NT2/D1 (cell line): ENCODE measurements around the gene KIF12.

Experiments
- DNase-seq: peaks from one replicate; pipeline ENCODE4 v3.0.0-alpha.2; 2011; ENCODE audit warnings: low read depth, low spot score
- H3K27me3 ChIP-seq: 2 replicates; pipeline ENCODE4 v1.6.0; 2011; ENCODE audit warnings: mild to moderate bottlenecking; ENCODE audit not compliant: insufficient read length, insufficient read depth
- H3K36me3 ChIP-seq: 2 replicates; pipeline ENCODE4 v1.6.1; 2011; ENCODE audit warnings: mild to moderate bottlenecking, low read length, mixed read lengths; ENCODE audit not compliant: insufficient read depth, insufficient read length
- H3K4me1 ChIP-seq: 2 replicates; pipeline ENCODE4 v1.5.1; 2011; ENCODE audit not compliant: insufficient read depth, insufficient read length
- H3K4me3 ChIP-seq: 2 replicates; pipeline ENCODE4 v1.5.1; 2011; ENCODE audit warnings: low read depth; ENCODE audit not compliant: insufficient read length
- H3K9ac ChIP-seq: 2 replicates; pipeline ENCODE4 v1.6.0; 2011; ENCODE audit warnings: low read depth; ENCODE audit not compliant: insufficient read length
- H3K9me3 ChIP-seq: 2 replicates; pipeline ENCODE4 v1.5.1; 2011; ENCODE audit warnings: mild to moderate bottlenecking, low read length; ENCODE audit not compliant: insufficient read depth
- SUZ12 ChIP-seq: IDR thresholded peaks from 2 replicates; pipeline ENCODE4 v1.6.1; 2011; ENCODE audit not compliant: insufficient read length, insufficient read depth; ENCODE audit errors: extremely low read depth
- YY1 ChIP-seq: IDR thresholded peaks from 2 replicates; pipeline ENCODE4 v1.6.1; 2011; ENCODE audit not compliant: insufficient read length, insufficient read depth
- ZNF274 ChIP-seq: IDR thresholded peaks from 2 replicates; pipeline ENCODE4 v1.6.1; 2011; ENCODE audit warnings: mild to moderate bottlenecking, low read depth, low read length

Gene KIF12

GRCh38 chr9:114090798-114091197 lies 8.3 kb downstream of the KIF12 start:
- no peaks in the 10 kb centered on the region for H3K36me3 ChIP-seq
- no peak overlapping the region for H3K4me3 ChIP-seq
- TF ChIP-seq SUZ12 (no peak), ZNF274 (no peak)
- H3K4me1 ChIP-seq = no peaks in the 10 kb centered on the region
- no peaks in the 10 kb centered on the region for H3K27me3 ChIP-seq
- no peak overlapping the region for H3K9ac ChIP-seq
- H3K9me3 ChIP-seq = no peaks in the 10 kb centered on the region
- DNase-seq = no peak

GRCh38 chr9:114089206-114089840 lies 9.8 kb downstream of the KIF12 start:
- no peak for DNase-seq
- no peaks in the 10 kb centered on the region for H3K4me1 ChIP-seq
- no peaks in the 10 kb centered on the region for H3K36me3 ChIP-seq
- TF ChIP-seq ZNF274 (no peak), SUZ12 (no peak), YY1 (no peak)
- H3K9me3 ChIP-seq = no peaks in the 10 kb centered on the region
- H3K9ac ChIP-seq = no peak overlapping the region
- H3K27me3 ChIP-seq = no peaks in the 10 kb centered on the region
- no peak overlapping the region for H3K4me3 ChIP-seq

- Histone ChIP-seq H3K27me3 (no peaks in the 10 kb centered on the region), H3K4me1 (no peaks in the 10 kb centered on the region), H3K36me3 (no peaks in the 10 kb centered on the region), H3K9ac (no peak overlapping the region), H3K4me3 (no peak overlapping the region), H3K9me3 (no peaks in the 10 kb centered on the region)
- TF ChIP-seq YY1 = no peak
- no peak for TF ChIP-seq SUZ12
- TF ChIP-seq ZNF274 = no peak
- no peak for DNase-seq
Measured at GRCh38 chr9:114088571-114089170, 10.4 kb downstream of the KIF12 start.

GRCh38 chr9:114087721-114088120 lies 11.4 kb downstream of the KIF12 start:
- H3K27me3 ChIP-seq = no peaks in the 10 kb centered on the region
- no peaks in the 10 kb centered on the region for H3K9me3 ChIP-seq
- H3K9ac ChIP-seq = no peak overlapping the region
- no peak for DNase-seq
- TF ChIP-seq ZNF274 (no peak), SUZ12 (no peak), YY1 (no peak)
- H3K36me3 ChIP-seq = no peaks in the 10 kb centered on the region
- H3K4me3 ChIP-seq = no peak overlapping the region
- no peaks in the 10 kb centered on the region for H3K4me1 ChIP-seq

- Histone ChIP-seq H3K36me3 (no peaks in the 10 kb centered on the region), H3K9ac (no peak overlapping the region), H3K9me3 (no peaks in the 10 kb centered on the region), H3K4me1 (no peaks in the 10 kb centered on the region), H3K4me3 (no peak overlapping the region), H3K27me3 (peaks cover 6% of the 10 kb centered on the region)
- TF ChIP-seq ZNF274 (no peak), SUZ12 (no peak), YY1 (no peak)
- no peak for DNase-seq
Measured at GRCh38 chr9:114086607-114087006, 12.5 kb downstream of the KIF12 start.

GRCh38 chr9:114086009-114086408 lies 13.1 kb downstream of the KIF12 start:
- Histone ChIP-seq H3K4me1 (no peaks in the 10 kb centered on the region), H3K9me3 (no peaks in the 10 kb centered on the region), H3K4me3 (no peak overlapping the region), H3K9ac (no peak overlapping the region), H3K36me3 (no peaks in the 10 kb centered on the region), H3K27me3 (peaks cover 6% of the 10 kb centered on the region)
- no peak for DNase-seq
- no peak for TF ChIP-seq YY1
- no peak for TF ChIP-seq SUZ12
- TF ChIP-seq ZNF274 = no peak

- Histone ChIP-seq H3K4me3 (no peak overlapping the region), H3K9me3 (no peaks in the 10 kb centered on the region), H3K27me3 (peaks cover 6% of the 10 kb centered on the region), H3K9ac (no peak overlapping the region), H3K36me3 (no peaks in the 10 kb centered on the region), H3K4me1 (no peaks in the 10 kb centered on the region)
- TF ChIP-seq SUZ12 (no peak), ZNF274 (no peak), YY1 (no peak)
- no peak for DNase-seq
Measured at GRCh38 chr9:114085387-114085789, 13.7 kb downstream of the KIF12 start.
